Measurements from ENCODE around the gene RCAN2. TPM values are rescaled to one million over a fixed set of nuclear protein-coding genes. Genes with fewer than 3 reads are reported as not detected.

RCAN2 gene
- total and polyA plus RNA-seq, 9 donors: 12.0 to 75.3 (median 16.7) TPM

DNA sequence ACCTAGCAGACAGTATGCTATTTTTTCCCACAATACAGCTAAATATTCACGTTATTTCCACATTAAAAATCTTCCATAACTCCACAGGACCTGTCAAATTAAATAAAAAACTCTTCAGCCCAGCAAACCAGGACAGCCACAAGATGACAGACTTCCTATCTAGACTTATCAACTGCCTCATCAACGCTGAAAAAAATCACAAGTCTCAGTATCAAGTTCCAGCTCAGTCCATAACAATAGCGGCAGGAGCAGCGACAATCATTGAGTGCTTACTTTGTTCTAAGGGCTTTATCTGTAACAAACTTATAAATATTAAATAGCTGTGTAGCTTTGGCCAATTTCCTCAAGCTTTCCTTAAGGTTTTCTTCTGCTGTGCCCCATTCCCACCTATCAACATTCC lies 24.7 kb downstream of the RCAN2 start:
- H3K4me3 ChIP-seq: no peak overlapping the region
- H3K36me3 ChIP-seq: no peaks in the 10 kb centered on the region
- intact Hi-C loops (cut with DNase I): no loop called here
- peaks cover 2% of the 10 kb centered on the region for H3K4me1 ChIP-seq (ENCODE audit: insufficient read depth)
- TF ChIP-seq EP300 (IDR thresholded peaks at IDR 0.05): no peak
- TF ChIP-seq POLR2A (IDR thresholded peaks at IDR 0.05): no peak
- TF ChIP-seq, protein P1, sequence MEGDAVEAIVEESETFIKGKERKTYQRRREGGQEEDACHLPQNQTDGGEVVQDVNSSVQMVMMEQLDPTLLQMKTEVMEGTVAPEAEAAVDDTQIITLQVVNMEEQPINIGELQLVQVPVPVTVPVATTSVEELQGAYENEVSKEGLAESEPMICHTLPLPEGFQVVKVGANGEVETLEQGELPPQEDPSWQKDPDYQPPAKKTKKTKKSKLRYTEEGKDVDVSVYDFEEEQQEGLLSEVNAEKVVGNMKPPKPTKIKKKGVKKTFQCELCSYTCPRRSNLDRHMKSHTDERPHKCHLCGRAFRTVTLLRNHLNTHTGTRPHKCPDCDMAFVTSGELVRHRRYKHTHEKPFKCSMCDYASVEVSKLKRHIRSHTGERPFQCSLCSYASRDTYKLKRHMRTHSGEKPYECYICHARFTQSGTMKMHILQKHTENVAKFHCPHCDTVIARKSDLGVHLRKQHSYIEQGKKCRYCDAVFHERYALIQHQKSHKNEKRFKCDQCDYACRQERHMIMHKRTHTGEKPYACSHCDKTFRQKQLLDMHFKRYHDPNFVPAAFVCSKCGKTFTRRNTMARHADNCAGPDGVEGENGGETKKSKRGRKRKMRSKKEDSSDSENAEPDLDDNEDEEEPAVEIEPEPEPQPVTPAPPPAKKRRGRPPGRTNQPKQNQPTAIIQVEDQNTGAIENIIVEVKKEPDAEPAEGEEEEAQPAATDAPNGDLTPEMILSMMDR (IDR thresholded peaks at IDR 0.05): no peak
- no peaks in the 10 kb centered on the region for H3K27me3 ChIP-seq
- no peaks in the 10 kb centered on the region for H3K9me3 ChIP-seq
- 78 to 88% (median 85%) methylated on average over 4 of the region's 4 CpGs for WGBS, 3 donors
- no peak overlapping the region for H3K27ac ChIP-seq
- no peak for DNase-seq

DNA sequence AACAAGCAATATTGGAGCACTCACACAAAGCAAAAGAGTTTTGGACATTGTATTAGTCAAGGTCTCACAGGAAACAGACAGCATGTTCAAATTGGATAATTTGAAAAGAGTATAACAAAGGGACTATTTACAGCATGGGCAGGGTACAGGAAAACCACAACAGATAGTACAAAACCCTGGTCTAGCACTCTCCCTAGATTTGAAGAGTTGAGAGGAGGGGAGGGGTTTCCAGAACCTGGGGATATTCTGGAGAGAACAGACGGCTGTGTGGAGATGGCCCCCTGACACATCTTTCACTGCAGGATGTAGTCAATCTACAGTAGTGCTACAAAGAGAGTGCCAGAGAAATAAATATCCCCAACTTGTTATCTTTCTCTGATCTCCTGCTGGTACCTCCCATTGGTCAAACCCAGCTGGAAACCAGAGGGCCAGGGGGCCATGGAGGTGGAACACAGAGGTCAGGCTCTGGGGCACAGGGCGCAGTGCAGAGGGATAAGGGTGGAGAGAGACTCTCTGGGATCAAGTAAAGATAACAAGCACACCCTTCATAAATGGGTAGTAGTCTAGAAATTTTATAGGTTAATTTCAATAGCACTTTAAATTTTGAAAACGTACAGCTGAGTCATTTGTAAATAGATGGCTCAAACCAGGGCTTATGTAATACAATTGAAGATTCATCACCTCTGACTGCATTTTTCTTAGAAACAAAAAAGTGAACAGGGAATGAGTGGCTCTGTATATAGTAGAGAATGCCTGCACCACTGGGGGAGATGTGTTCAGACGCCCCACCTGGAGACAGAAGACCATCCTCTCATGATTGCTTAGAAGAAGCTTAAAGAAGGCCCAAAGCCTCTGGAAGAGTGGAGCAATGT lies 25.7 kb downstream of the RCAN2 start:
- no peak for DNase-seq
- H3K36me3 ChIP-seq: no peaks in the 10 kb centered on the region
- H3K27me3 ChIP-seq: no peaks in the 10 kb centered on the region
- peaks cover 2% of the 10 kb centered on the region for H3K4me1 ChIP-seq (ENCODE audit: insufficient read depth)
- WGBS, 3 donors: 54 to 81% (median 69%) methylated on average over 4 of the region's 4 CpGs
- no peak overlapping the region for H3K4me3 ChIP-seq
- intact Hi-C loops (cut with DNase I): no loop called here
- no peak overlapping the region for H3K27ac ChIP-seq
- no peaks in the 10 kb centered on the region for H3K9me3 ChIP-seq
- TF ChIP-seq, protein P1 (IDR thresholded peaks at IDR 0.05): no peak
- no peak for TF ChIP-seq EP300 (IDR thresholded peaks at IDR 0.05)
- TF ChIP-seq POLR2A (IDR thresholded peaks at IDR 0.05): no peak

DNA sequence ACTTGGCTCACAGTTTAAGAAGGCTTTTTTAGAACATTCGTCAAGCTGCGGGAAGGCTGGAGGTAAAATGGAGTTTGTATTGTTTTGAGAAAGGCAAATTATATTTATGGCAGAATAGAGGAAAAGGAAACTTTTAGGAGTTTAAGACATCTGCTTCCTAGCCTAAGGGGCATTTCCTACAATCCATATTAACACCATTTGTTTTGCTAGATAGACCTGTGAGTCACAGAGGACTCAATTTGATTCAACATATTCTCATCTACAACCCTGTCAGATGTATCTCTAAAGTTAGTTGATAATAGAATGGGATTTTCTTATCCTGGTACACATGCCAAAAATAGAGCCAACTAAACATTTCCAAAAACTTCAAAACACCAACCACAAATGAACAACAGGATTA lies 35.0 kb downstream of the RCAN2 start:
- peaks cover 1% of the 10 kb centered on the region for H3K4me1 ChIP-seq (ENCODE audit: insufficient read depth)
- DNase-seq: no peak
- H3K27ac ChIP-seq: no peak overlapping the region
- no peaks in the 10 kb centered on the region for H3K36me3 ChIP-seq
- no peaks in the 10 kb centered on the region for H3K9me3 ChIP-seq
- H3K27me3 ChIP-seq: no peaks in the 10 kb centered on the region
- intact Hi-C loops (cut with DNase I): loop anchor here in 1 of 4 donors (10.0 kb wide), 1 partner anchor 49 kb away; no protein-coding TSS in a partner anchor
- TF ChIP-seq EP300 (IDR thresholded peaks at IDR 0.05) (no peak), POLR2A (IDR thresholded peaks at IDR 0.05) (no peak)
- TF ChIP-seq, protein P1 (IDR thresholded peaks at IDR 0.05): no peak
- WGBS, 3 donors: 87 to 92% (median 90%) methylated on average over 2 of the region's 2 CpGs
- no peak overlapping the region for H3K4me3 ChIP-seq

DNA sequence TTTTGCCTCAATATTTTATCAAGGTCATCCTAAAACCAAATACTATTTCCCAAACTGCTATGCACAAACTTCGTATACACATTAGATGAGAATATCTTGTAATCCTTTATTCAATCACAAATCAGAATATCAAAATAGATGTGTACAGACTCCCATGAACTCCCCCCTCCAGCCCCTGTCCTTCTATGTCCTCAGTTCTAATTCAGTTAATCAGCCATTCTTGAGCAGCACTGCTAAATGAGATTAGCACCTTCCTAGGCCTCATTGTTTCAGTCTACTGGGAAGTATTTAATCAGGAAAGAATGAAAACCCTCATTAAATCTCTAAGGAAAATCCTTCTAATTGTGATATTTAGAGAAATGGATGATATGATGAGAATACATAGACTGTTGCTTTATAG lies 36.6 kb downstream of the RCAN2 start:
- TF ChIP-seq, protein P1 (IDR thresholded peaks at IDR 0.05): no peak
- TF ChIP-seq POLR2A (IDR thresholded peaks at IDR 0.05) (no peak), EP300 (IDR thresholded peaks at IDR 0.05) (no peak)
- H3K4me3 ChIP-seq: no peak overlapping the region
- intact Hi-C loops (cut with DNase I): loop anchor here in 1 of 4 donors (10.0 kb wide), 1 partner anchor 50 kb away; no protein-coding TSS in a partner anchor
- no peaks in the 10 kb centered on the region for H3K36me3 ChIP-seq
- no peaks in the 10 kb centered on the region for H3K9me3 ChIP-seq
- WGBS, 3 donors: 81 to 88% (median 86%) methylated on average over 1 of the region's 1 CpG
- no peak overlapping the region for H3K27ac ChIP-seq
- peaks cover 1% of the 10 kb centered on the region for H3K4me1 ChIP-seq (ENCODE audit: insufficient read depth)
- no peaks in the 10 kb centered on the region for H3K27me3 ChIP-seq
- DNase-seq: no peak

All from ovary (tissue), 9 donors.